Mucosa of gallbladder (tissue), 1 donor: Measurements from ENCODE around the gene GDI1. TPM values are rescaled to one million over a fixed set of nuclear protein-coding genes. Genes with fewer than 3 reads are reported as not detected.

ENCODE experiments used
- DNase-seq: peaks from one replicate; pipeline ENCODE4 v3.0.0-alpha.2; 2020; ENCODE audit warnings: low spot score
- total RNA-seq: library from RNA; stranded (reverse); gene quantifications from one replicate; pipeline ENCODE4 v1.2.1, GENCODE V29; 2021
- donor health status: DM: no; HTN: no; CAD: no.

GDI1 gene
- total RNA-seq, 1 donor from 2014 or later: 157 TPM

- no peak for DNase-seq
Measured at GRCh38 chrX:154481911-154482601, 45.1 kb downstream of the GDI1 start.

DNA sequence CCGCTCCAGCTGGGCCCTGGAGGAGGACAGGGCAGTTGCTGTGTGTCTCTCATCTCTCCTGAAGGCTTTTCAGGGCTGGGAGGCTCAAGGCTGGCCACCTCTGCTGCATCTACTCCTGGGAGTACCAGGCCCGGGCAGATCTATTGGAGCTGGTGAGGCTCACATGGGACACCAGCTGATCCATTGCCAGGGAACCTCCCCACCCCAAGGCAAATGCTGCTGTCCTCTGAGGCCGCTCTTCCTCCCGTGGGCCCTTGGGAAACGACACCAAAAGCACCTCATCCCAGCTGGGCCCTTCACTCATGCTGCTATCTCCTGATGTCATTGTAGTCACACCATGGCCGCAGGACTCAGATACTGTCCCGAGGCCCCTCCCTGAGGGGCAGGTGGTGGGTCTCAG is 45.8 kb downstream of the GDI1 start:
- DNase-seq: no peak

- no peak for DNase-seq
Measured at GRCh38 chrX:154483325-154483724, 46.4 kb downstream of the GDI1 start.

DNA sequence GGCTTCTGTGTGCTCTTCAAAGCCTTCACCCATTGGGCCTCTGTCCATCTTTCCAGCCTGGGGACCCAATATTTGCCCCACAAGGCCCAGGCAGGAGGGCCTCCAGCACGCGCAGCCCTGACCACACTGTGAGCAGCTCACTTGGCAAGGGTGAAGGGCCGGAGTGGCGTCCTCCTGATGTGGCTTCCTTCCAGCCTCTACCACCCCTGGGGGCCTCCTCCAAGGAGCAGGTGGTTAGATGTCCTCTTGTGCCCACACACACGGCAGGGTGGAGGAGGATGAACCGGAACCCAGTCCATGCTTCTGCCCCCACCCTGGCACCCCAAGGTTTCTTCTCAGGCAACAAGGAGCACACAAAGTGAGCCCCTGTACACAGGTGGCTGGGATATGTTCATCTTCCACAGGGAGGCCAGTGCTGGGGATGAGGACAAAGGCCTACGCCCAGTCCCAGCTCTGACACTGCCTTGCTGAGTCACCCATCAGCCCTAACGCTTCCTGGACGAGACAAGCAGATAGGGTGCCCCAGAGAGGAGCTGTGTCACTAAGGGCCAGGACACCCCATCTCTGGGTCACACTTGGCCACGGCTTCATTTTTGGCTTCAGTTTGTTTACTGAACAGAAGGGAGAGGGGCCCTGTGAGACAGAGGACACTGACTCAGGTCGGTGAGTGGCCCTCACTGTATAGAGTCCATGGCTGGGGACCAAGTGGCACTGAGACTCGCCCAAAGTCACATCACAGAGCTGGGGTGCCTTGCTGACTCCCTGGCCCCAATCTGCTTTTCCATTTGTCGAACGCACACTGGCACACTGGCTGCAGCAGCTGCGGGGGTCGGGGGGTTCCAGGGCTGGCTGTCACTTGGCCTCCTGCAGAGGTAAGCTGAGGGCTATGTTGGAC is 47.5 kb downstream of the GDI1 start:
- no peak for DNase-seq

DNA sequence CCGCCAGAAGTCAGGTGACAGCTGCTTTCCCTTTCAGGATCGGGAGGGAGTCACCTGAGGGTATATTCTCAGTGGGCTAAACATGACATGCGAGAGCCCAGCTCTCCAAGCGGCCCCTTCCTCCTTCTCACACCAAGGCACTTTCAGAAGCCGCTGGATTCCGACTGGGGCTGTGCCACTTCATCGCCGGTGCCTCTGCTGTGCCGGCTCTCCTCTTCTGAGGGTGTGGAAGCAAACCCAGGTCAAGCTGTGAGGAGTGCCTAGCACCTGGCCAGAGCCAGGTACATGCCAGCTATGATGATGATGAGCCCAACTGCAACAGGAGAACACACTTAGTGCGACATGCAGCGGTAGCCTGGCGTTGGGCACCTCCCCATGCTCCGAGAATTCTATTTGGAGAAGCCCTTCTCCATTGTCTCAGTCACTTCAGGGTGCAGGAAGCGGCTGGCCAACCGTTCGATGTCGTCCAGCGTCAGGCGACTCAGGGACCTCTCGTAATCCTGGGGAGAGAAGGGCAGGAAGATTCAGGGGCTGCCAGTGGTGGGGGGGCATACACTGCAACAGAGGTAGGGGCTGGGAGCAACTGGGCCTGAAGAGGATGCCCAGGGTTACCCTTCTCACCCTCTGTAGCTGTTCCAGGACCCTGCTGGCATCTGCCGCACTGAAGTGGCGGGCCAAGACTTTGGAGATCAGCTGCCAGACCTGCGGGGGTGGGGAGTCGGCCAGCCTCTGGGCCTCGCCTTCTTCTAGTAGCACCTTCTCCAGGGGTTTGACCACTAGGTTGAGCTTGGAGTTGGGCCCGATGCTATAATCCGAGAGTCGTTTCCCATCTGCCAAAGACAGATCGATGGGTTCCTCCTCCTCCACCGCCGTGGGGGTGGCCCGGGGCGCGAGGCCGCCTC is 48.4 kb downstream of the GDI1 start:
- DNase-seq: no peak

- DNase-seq: no peak
Measured at GRCh38 chrX:154486052-154486395, 49.1 kb downstream of the GDI1 start.

DNA sequence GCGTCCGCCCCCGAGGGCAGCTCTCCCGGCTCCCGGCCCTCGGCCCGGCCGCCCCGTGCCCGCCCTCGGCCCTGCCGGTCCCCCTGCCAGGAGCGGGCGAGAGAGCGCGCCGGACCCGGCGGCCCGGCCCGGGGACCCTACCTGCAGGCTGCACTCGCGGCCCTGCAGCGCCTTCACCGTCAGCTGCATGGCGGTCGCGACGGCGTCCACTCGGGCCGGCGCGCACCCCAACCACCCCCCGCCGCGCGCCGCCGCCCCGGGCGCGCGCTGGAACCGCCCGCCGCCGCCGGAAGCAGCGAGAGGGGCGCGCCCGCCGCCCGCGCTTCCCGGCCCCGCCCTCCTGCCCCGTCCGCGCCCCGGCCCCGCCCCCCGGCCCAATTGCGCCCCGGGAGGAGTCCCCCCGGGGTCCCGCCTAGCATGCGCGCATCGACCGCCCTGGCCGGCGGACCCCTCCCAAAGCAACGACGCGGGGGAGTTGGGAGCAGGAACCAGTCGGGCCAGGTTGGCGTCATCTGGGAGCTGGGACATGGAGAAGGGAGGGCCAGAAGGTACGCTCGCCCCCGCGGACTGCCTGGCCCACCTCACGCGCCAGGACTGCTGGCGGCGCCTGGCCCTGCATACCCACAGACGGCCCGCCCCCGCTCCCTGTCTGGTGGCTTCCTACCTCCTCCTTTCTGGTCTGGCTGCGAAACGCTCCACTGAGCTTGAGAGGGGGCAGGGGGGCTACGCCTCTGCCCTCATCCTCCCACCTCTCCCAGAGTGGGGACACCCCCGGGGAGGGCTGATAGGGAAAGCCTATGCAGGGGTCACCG is 49.6 kb downstream of the GDI1 start, which contains the start of gene UBL4A:
UBL4A (minus strand) TSS at position 220 of the 812 bp plus-strand sequence; CDS start at position 189, 31 bp downstream.
- peak; percentile 41 for DNase-seq

DNA sequence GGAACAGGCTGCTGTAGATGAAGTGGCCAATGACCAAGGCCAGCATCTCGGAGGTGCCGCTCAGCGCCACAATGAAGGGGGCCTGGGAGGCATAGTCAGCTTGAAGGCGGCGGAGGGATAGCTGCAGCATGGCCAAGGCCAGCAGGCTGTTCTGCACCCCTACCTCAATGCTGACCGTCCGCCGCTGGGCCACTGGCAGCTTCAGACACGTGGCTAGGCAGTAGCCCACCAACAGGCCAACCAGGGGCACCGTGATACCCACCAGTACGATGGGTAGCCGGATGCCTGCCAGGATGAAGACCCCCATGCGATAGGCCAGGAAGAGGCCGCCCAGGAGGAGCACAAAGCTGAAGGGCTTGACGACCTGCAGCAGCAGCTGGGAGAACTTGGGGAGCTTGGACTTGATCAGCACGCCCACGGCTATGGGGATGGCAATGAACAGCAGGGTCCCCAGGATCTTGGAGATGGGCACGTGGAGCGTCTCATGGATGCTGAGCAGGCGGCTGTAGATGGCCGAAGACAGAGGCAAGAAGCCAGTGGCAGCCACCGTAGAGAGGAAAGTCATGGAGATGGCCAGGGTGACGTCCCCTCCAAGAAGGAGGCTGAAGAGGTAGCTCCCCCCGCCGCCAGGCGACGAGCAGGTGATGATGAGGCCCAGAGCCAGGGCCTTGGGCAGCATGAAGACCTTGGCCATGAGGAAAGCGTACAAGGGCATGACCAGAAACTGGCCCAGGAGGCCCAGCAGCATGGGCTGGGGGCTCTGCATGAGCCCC is 50.8 kb downstream of the GDI1 start:
- no peak for DNase-seq

DNA sequence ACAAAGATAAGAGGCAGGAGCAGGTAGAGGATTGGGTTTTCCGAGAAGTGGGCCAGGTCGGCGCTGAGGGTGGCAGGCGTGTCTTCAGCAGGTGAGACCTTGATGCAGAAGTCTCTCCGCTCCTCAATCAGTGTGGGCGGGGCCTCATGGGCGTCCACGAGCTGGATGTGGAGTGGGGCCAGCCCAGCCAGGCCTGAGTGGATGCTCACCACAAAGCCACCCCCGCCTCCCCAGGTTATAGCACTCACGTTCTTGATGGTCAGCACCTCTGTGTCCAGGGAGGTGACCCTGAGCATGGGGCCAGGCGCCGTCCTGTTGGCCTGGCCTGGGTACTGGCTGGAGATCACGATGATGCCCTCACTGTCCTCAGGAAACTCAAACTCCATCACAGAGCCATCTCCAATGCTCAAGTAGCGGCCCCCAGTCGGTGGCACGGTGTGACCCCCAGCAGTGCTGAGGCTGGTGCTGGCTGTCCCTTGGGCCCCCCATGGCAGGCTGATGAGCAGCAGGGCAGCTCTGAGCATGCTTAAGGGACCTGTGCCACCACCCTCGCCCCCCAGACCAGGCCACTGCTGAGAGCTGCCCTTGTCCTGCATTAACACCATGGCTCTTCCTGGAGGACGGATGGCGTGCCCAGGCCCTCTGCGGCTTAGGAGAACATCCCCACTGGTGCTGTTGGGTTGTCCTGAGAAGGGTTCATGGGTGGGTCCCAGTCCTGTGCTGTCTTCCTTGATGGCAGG is 51.6 kb downstream of the GDI1 start:
- DNase-seq: no peak

DNA sequence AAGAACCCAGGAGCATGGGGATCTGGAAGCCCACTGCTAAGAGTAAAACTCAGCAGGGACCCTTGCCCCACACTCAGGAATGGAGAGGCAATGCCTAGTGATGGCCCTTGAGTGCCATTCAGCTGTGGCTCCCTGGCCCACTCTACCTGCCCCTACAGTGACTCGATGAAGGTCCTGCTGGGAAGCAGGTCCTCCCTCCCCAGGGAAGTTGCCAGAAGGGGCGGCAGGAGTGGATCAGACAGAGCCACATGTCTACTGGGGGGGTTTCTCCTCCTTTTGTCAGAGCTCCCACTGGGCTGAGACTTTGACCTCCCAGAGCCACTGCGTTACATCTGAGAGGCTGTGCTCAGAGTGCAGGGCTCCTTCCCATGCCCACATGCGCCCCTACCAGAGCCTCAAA is 52.2 kb downstream of the GDI1 start:
- DNase-seq: no peak

GRCh38 chrX:154490021-154490413 is 53.1 kb downstream of the GDI1 start:
- DNase-seq: no peak

DNA sequence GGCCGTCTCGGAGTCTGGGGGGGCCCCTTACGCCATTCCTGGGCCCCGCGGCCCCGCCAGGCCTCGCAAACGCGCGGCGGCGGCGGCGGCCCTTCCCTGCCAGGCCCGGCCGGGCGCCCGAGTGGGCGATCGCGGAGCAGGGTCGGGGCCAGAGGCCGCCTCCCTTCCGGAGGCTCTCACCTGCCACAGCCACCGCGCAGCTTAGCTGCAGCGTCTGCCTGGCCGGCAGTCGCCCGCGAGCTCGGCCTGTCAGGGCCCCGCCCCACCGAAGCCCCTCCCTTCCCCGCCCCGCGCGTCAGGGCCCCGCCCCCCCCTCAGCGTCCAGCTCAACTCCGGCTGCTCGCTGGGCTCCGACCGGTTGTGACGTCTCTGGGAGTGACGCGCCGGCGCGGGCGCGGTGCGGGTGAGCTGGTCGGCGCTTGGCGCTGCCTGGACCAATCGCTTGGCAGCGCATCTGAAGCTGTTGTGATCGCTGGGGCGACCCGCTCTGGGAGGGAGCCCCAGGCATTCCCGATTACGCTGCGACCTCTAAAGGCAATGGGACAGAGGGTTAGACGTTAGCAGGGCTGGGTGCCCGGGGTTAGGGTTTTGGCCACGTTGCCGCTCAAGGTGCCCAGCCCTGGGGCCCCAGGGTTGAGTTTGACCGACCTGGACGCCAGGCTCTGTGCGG is 53.6 kb downstream of the GDI1 start, which contains the start of gene SLC10A3:
SLC10A3 (minus strand) TSS at position 216 of the 670 bp plus-strand sequence. CDS start 1,689 bp downstream, outside the sequence.
- peak; percentile 93 for DNase-seq

Other genes starting within 250 kb of the GDI1 start
- not detected for gene OPN1MW2, start 217.4 kb upstream of the GDI1 start, total RNA-seq
- not detected for gene OPN1MW3, start 179.6 kb upstream of the GDI1 start, total RNA-seq
- gene TEX28, start 142.0 kb upstream of the GDI1 start, total RNA-seq: not detected
- gene TKTL1, start 141.4 kb upstream of the GDI1 start, total RNA-seq: not detected
- 2,367 TPM for gene FLNA, start 62.5 kb upstream of the GDI1 start, total RNA-seq
- gene EMD, start 57.9 kb upstream of the GDI1 start, total RNA-seq: 62.6 TPM
- 1,937 TPM for gene RPL10, start 38.8 kb upstream of the GDI1 start, total RNA-seq
- gene DNASE1L1, start 27.9 kb upstream of the GDI1 start, total RNA-seq: 28.2 TPM
- gene TAFAZZIN, start 25.6 kb upstream of the GDI1 start, total RNA-seq: 49.8 TPM
- gene ATP6AP1, start 8.5 kb upstream of the GDI1 start, total RNA-seq: 108 TPM
- 71.3 TPM for gene FAM50A, start 7.0 kb downstream of the GDI1 start, total RNA-seq
- gene PLXNA3, start 21.1 kb downstream of the GDI1 start, total RNA-seq: 75.6 TPM
- 26.3 TPM for gene LAGE3, start 42.1 kb downstream of the GDI1 start, total RNA-seq
- 38.2 TPM for gene UBL4A, start 49.5 kb downstream of the GDI1 start, total RNA-seq
- 32.2 TPM for gene SLC10A3, start 53.5 kb downstream of the GDI1 start, total RNA-seq
- 75.3 TPM for gene FAM3A, start 79.1 kb downstream of the GDI1 start, total RNA-seq
- gene G6PD, start 109.7 kb downstream of the GDI1 start, total RNA-seq: 119 TPM
- 31.2 TPM for gene IKBKG, start 110.5 kb downstream of the GDI1 start, total RNA-seq
- not detected for gene CTAG1A, start 148.0 kb downstream of the GDI1 start, total RNA-seq
- not detected for gene CTAG1B, start 182.1 kb downstream of the GDI1 start, total RNA-seq
- not detected for gene CTAG2, start 216.4 kb downstream of the GDI1 start, total RNA-seq